ENCODE results near the gene DTNB. TPM values are rescaled to one million over a fixed set of nuclear protein-coding genes. Genes with fewer than 3 reads are reported as not detected.
A peak's percentile ranks its signal among the peaks of the same experiment; 100 is the strongest.

Gene DTNB
- total and polyA plus RNA-seq, 8 donors, result 10.5 to 70.0 (median 33.7) TPM

- intact Hi-C loops (cut with DNase I; ENCODE audit: low total_unique reads), result no loop called here
- DNase-seq, result no peak
- H3K27me3 ChIP-seq, result peaks cover 0 to 9% (median 0%) of the 10 kb centered on the region in 3 donors
- WGBS, 5 donors, result 71 to 86% (median 78%) methylated on average over 5 of the region's 5 CpGs
- no peak overlapping the region for H3K4me3 ChIP-seq
- H3K36me3 ChIP-seq, result no peaks in the 10 kb centered on the region
- TF ChIP-seq POLR2AphosphoS5 (IDR thresholded peaks at IDR 0.05) (no peak), CTCF (IDR thresholded peaks at IDR 0.05) (no peak), POLR2A (IDR thresholded peaks at IDR 0.05) (no peak), EP300 (IDR thresholded peaks at IDR 0.05) (no peak)
- no peaks in the 10 kb centered on the region for H3K9me3 ChIP-seq
- peaks cover 0 to 11% (median 5%) of the 10 kb centered on the region in 4 donors for H3K4me1 ChIP-seq
- no peak overlapping the region for H3K27ac ChIP-seq
Observed at GRCh38 chr2:25712455-25712854, 39.1 kb upstream of the DTNB start.

GRCh38 chr2:25711675-25712354, 38.4 kb upstream of the DTNB start:
- H3K4me1 ChIP-seq, result peaks cover 0 to 11% (median 5%) of the 10 kb centered on the region in 4 donors
- no peaks in the 10 kb centered on the region for H3K9me3 ChIP-seq
- no peak for DNase-seq
- TF ChIP-seq POLR2A (IDR thresholded peaks at IDR 0.05), result no peak
- TF ChIP-seq EP300 (IDR thresholded peaks at IDR 0.05), result no peak
- TF ChIP-seq POLR2AphosphoS5 (IDR thresholded peaks at IDR 0.05), result no peak
- TF ChIP-seq CTCF (IDR thresholded peaks at IDR 0.05), result no peak
- H3K36me3 ChIP-seq, result no peaks in the 10 kb centered on the region
- peak overlapping the region; percentile 16 to 26 (median 24) for H3K4me3 ChIP-seq
- no peak overlapping the region for H3K27ac ChIP-seq
- peaks cover 0 to 9% (median 0%) of the 10 kb centered on the region in 3 donors for H3K27me3 ChIP-seq
- 6 to 16% (median 9%) methylated on average over 12 of the region's 12 CpGs for WGBS, 5 donors
- intact Hi-C loops (cut with DNase I; ENCODE audit: low total_unique reads), result no loop called here

- Histone ChIP-seq H3K4me1 (peaks cover 0 to 11% (median 5%) of the 10 kb centered on the region in 4 donors), H3K27me3 (peaks cover 0 to 9% (median 0%) of the 10 kb centered on the region in 3 donors), H3K27ac (no peak overlapping the region), H3K36me3 (no peaks in the 10 kb centered on the region), H3K9me3 (no peaks in the 10 kb centered on the region), H3K4me3 (no peak overlapping the region)
- 85 to 90% (median 89%) methylated on average over 3 of the region's 3 CpGs for WGBS, 5 donors
- DNase-seq, result no peak
- TF ChIP-seq POLR2A (IDR thresholded peaks at IDR 0.05) (no peak), POLR2AphosphoS5 (IDR thresholded peaks at IDR 0.05) (no peak), EP300 (IDR thresholded peaks at IDR 0.05) (no peak), CTCF (IDR thresholded peaks at IDR 0.05) (no peak)
- intact Hi-C loops (cut with DNase I; ENCODE audit: low total_unique reads), result no loop called here
Observed at GRCh38 chr2:25710750-25711149, 37.4 kb upstream of the DTNB start.

GRCh38 chr2:25709349-25709748, 36.0 kb upstream of the DTNB start:
- H3K27ac ChIP-seq, result no peak overlapping the region
- no peak for DNase-seq
- H3K27me3 ChIP-seq, result peaks cover 0 to 9% (median 0%) of the 10 kb centered on the region in 3 donors
- no peaks in the 10 kb centered on the region for H3K36me3 ChIP-seq
- TF ChIP-seq CTCF (IDR thresholded peaks at IDR 0.05) (no peak), EP300 (IDR thresholded peaks at IDR 0.05) (no peak), POLR2AphosphoS5 (IDR thresholded peaks at IDR 0.05) (no peak), POLR2A (IDR thresholded peaks at IDR 0.05) (no peak)
- intact Hi-C loops (cut with DNase I; ENCODE audit: low total_unique reads), result no loop called here
- H3K9me3 ChIP-seq, result no peaks in the 10 kb centered on the region
- H3K4me1 ChIP-seq, result peaks cover 0 to 11% (median 5%) of the 10 kb centered on the region in 4 donors
- H3K4me3 ChIP-seq, result no peak overlapping the region
- 76 to 90% (median 85%) methylated on average over 2 of the region's 2 CpGs for WGBS, 5 donors
